Measurements from ENCODE around the gene SLC2A5.

Gene SLC2A5

GRCh38 chr1:9062021-9062471 lies 7.4 kb downstream of the SLC2A5 start:
- no peak for DNase-seq (ENCODE audit: low spot score)

GRCh38 chr1:9061252-9061960 lies 8.0 kb downstream of the SLC2A5 start:
- DNase-seq (ENCODE audit: low spot score), result no peak

- no peak for DNase-seq (ENCODE audit: low spot score)
These were observed 9.3 kb downstream of the SLC2A5 start for GRCh38 chr1:9059891-9060744.

- peak; percentile 47 for DNase-seq (ENCODE audit: low spot score)
These were observed 11.0 kb downstream of the SLC2A5 start for GRCh38 chr1:9058465-9058864.

GRCh38 chr1:9057851-9058250 lies 11.6 kb downstream of the SLC2A5 start:
- DNase-seq (ENCODE audit: low spot score), result no peak

- no peak for DNase-seq (ENCODE audit: low spot score)
These were observed 17.0 kb downstream of the SLC2A5 start for GRCh38 chr1:9052272-9053049.

GRCh38 chr1:9051379-9051778 lies 18.1 kb downstream of the SLC2A5 start:
- no peak for DNase-seq (ENCODE audit: low spot score)

- DNase-seq (ENCODE audit: low spot score), result no peak
These were observed 18.6 kb downstream of the SLC2A5 start for GRCh38 chr1:9050803-9051202.

- DNase-seq (ENCODE audit: low spot score), result no peak
These were observed 20.9 kb downstream of the SLC2A5 start for GRCh38 chr1:9048551-9048950.

- no peak for DNase-seq (ENCODE audit: low spot score)
These were observed 22.4 kb downstream of the SLC2A5 start for GRCh38 chr1:9047019-9047418.

GRCh38 chr1:9045861-9046510 lies 23.4 kb downstream of the SLC2A5 start:
- no peak for DNase-seq (ENCODE audit: low spot score)

GRCh38 chr1:9044236-9044635 lies 25.2 kb downstream of the SLC2A5 start:
- DNase-seq (ENCODE audit: low spot score), result no peak

GRCh38 chr1:9042272-9042671 lies 27.2 kb downstream of the SLC2A5 start:
- no peak for DNase-seq (ENCODE audit: low spot score)

- no peak for DNase-seq (ENCODE audit: low spot score)
These were observed 28.2 kb downstream of the SLC2A5 start for GRCh38 chr1:9041116-9041779.

- no peak for DNase-seq (ENCODE audit: low spot score)
These were observed 28.8 kb downstream of the SLC2A5 start for GRCh38 chr1:9040659-9041030.

- no peak for DNase-seq (ENCODE audit: low spot score)
These were observed 29.4 kb downstream of the SLC2A5 start for GRCh38 chr1:9039761-9040658.

- no peak for DNase-seq (ENCODE audit: low spot score)
These were observed 30.3 kb downstream of the SLC2A5 start for GRCh38 chr1:9038881-9039760.

- DNase-seq (ENCODE audit: low spot score), result no peak
These were observed 31.1 kb downstream of the SLC2A5 start for GRCh38 chr1:9038338-9038650.

GRCh38 chr1:9037476-9038337 lies 31.7 kb downstream of the SLC2A5 start:
- DNase-seq (ENCODE audit: low spot score), result no peak
